CD4-positive, alpha-beta T cell treated with Interleukin-4 for 1 hour (primary cell): ENCODE measurements around the gene NUDT2.

ENCODE experiments used
- DNase-seq, 2 donors: peaks; one replicate each; pipeline ENCODE4 v3.0.0-alpha.2; 2020 to 2022

Gene NUDT2

DNA sequence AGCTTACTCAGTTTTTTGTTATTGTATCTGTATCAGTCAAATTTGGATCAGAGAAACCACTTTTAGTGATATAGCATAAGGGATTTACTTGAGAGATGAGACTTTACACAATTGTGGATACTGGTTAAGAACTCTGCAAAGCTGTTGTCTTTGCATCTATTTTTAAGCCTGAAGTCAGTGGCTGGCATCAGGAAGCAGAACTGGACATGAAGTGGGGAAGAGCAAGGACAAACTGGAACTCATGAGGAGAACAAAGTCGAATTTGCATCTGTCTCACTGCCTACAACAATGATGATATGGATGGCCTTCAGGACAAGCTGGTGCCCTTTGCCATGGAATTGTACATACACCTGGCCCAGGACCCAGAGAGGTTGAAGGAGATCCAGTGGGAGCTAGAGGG, 63.1 kb downstream of the NUDT2 start:
- no peak for DNase-seq
